NCI-H146 treated with DMSO at 0.1 percent for 48 hours (cell line): ENCODE results near the gene PXDN.
A peak's percentile ranks its signal among the peaks of the same experiment; 100 is the strongest.

Experiments used
- DNase-seq: peaks from one replicate; lab custom pipeline; 2025; ENCODE audit not compliant: unreplicated experiment; lab: John Stamatoyannopoulos, UW

PXDN gene

DNA sequence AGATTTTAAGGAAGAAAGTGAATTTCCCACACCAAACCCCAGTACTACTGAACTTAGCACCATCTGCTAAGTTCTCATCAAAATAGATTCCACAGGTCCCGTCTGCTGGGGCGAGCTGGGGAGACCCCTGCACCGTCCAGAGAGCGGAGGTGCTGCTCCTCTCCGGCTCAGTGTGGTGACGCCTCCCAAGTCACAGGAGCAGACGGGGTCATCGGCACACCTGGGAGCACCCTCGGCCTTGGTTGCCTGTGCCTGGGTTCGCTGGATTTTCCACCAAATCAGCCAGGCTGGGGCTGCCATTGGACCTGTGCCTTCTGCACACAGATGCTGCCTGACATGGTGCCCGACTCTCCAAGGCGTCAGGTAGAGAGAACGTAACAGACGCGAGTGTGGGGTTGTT, 141.3 kb downstream of the PXDN start:
- DNase-seq: no peak

DNA sequence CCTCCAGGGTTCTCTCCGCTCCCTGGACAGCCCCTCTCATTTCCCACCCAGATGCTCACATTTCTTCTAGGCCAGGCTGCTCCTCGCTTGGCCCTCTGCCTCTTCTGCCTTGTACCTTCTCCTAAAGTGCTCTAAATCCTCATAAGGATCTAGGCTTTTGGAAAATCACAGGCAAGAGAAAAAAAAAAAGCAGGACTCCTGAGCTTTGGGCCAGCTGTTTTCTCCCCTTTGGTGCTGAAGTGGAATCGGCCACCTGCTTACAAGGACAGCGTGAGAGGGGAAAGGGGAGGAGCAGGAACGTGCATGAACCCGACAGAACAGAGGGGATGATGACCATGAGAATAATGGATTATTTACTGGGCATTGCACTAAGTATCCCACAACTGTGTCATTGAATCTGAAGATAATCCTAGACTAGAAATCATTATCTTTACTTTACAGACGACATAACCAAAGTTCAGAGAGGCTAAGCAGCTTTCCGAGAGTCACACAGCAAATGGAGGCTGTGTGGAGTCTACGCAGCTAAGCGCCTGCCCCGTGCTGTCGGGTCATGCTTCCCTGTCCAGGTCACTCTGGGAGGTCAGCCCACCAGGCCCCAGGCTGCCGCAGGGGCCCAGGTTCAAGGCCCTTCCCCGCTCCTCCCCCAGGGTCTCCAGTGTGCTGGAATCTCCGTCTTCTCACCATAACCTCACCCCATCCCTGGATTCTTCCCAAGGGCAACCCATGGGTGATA, 141.9 kb downstream of the PXDN start:
- DNase-seq: no peak

DNA sequence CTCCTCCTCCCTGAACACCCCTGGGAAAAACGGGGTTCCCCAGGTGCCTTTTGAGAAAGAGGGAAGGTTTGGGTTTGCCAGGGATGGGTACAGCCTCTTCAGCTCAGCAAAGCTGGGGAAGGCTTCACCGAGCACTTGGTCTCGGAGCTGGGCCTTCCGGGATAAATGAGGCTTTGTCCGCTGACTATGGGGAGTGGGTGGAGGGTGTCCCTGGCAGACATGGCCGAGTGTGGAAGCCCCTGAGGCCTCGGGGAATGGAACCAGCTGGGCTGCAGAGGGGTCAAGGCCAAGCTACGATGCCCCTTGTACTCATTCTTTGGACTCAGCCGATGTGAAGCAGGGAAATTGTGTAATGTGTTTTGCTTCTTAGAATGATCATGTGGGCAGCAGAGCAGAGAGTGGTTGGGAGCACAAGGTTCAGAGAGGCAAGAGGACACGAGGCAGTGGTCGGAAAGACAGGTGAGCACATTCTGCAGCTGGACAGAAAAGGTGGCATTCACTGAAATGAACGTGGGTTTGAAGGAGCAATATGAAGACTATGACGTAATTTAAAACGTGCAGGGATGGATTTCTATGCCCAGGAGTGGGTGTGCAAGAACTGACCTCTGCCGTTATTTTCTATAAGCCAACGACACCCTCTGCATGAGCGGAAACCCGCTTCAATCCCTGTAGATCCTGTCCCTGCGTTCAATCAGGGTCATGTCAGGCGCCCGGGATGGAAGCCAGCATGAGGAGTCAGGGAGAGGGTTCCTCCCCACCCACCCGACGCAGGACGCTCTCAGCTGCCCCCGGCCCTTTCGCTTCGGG, 142.6 kb downstream of the PXDN start:
- no peak for DNase-seq

DNA sequence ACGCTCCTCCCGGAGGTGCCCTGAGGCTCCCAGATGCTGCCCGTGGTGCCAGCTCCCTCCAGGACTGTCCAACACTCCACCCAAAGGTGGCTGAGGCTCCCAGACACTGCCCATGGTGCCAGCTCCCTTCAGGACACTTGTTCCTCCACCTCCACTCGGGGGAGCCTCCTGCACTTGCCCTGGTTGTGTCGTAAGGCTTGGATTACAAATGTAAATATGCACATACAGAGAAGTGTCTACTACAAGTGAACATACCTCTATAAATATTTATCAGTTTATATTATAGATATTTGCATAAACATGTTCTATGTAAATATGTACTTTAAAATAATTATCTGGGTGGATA, 143.3 kb downstream of the PXDN start:
- DNase-seq: no peak

DNA sequence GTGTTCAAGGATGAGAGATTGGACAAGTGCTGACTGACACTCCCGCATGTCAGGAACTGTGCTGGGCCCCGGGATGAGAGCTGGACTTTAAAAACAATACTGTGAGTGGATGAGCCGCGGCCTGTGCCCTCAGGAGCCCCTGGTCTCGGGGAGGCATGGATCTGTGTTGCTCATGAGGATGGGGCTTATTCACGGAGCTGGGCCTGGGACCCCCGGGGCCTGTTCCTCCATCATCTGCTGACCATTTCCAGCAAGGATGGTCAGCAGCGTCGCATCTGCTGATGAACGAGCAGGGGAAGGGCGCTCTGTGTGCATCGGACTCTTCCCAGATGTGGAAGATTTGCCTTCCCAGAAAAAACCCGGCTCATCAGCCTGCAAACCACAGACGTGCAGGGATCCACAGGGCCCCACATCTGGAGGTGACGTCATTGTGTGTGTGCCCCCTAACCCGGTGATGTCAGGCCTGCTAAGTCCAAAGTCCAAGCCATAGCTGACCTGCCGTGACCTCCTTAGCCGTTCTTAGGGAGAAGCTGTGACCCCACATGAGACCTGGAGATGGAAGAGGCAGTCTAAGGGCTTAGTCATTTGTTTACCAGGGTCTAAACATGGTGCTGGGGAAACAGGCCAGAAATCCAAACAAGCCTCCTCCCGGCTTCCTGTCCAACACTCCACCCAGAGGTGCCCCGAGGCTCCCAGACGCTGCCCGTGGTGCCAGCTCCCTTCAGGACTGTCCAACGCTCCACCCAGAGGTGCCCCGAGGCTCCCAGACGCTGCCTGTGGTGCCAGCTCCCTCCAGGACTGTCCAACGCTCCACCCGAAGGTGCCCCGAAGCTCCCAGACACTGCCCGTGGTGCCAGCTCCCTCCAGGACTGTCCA, 143.9 kb downstream of the PXDN start:
- DNase-seq: no peak

DNA sequence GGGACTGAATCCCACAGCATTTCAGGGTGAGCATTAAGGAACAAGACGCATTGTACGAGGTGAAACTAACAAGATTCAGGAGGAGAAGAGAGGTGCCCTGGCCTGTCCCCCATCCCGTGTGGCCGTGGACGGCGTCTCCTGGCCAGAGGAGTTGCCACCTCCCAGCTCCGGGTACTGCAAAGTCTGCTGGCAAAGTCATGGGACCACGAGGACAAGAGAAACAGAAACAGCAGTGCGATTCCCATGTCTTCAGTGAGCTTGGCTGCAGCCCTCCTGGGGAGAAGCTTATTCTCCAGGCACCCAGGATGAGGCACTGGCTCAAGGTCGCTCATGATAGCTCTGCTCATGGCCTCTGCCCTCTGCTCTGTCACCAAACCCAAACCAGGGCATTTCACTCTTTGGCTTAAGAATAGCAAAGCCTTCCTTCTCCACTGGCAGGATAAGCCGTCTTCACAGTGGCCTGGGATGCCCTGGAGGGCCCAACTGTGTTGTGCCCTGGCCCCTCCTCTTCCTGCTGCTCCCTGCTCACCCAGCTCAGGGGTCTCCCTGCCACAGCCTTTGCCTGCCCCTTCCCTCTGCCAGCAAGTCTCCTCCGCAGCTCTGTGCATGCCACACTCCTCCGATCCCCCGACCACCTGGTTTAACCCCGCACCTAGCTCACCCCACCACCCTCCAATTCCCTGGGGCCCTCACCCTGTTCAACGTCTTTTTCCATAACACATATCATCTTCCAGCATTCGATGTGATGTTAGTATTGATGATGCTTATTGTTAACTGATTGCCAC, 144.8 kb downstream of the PXDN start:
- no peak for DNase-seq

DNA sequence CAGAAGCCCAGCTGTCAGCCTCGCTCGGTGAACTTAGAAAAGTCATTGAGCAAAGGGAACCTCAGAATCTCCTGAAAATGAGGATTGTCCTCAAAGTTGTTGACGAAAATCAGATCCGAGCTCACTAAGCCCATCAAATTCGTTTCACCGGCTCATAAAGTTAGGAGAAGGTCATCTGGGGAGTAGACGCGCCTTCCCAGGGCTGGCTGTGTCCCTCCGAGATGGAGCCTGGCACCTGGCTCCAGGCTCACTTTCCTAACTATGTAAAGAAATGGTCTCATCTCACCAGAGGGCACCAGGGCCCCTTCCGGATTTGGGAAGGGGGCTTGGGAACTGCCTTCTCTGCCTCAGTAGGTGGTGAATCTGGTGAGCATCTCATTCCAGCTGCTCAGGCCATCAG, 145.5 kb downstream of the PXDN start:
- DNase-seq: no peak

DNA sequence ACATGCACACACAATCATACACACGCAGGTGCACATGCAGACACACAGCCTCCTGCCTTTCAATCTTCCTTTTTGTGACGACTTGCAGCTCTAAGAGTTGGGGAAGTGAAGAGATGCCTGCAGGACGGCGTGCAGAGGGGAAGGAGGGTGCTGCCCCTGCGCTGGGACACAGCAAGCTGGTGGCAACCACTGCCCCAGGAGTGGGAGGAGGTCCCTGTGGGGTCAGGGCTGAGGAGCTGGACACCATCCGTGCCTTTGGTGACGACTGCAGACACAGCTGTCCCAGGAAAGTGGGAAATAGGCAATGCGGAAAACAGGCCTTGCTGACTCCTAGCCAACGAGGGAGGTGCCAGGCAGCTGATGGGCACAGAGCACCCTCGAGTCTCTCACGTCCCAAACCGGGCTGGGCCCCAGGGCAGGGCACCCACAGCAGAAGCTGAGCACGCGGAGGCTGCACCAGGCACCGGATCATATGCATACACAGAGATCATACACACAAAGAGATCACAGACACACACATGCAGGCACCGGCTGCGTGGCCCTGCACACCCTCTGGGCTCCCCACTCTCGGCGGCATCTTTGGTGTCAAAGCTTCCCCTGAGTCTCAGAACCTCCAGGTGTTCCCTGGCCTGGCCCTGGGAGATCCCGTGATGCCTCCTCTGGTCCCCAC, 146.1 kb downstream of the PXDN start:
- DNase-seq: no peak

DNA sequence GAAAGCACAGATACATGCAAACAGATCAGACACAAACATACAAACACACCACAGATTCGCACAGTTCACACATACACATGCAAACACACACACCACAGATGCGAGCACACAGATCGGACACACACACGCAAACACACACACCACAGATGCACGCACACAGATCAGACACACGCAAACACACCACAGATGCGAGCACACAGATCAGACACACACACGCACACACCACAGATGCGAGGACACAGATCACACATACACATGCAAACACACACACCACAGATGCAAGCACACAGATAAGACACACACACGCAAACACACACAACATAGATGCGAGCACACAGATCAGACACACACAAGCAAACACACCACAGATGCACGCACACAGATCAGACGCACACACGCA, 149.0 kb downstream of the PXDN start:
- no peak for DNase-seq

DNA sequence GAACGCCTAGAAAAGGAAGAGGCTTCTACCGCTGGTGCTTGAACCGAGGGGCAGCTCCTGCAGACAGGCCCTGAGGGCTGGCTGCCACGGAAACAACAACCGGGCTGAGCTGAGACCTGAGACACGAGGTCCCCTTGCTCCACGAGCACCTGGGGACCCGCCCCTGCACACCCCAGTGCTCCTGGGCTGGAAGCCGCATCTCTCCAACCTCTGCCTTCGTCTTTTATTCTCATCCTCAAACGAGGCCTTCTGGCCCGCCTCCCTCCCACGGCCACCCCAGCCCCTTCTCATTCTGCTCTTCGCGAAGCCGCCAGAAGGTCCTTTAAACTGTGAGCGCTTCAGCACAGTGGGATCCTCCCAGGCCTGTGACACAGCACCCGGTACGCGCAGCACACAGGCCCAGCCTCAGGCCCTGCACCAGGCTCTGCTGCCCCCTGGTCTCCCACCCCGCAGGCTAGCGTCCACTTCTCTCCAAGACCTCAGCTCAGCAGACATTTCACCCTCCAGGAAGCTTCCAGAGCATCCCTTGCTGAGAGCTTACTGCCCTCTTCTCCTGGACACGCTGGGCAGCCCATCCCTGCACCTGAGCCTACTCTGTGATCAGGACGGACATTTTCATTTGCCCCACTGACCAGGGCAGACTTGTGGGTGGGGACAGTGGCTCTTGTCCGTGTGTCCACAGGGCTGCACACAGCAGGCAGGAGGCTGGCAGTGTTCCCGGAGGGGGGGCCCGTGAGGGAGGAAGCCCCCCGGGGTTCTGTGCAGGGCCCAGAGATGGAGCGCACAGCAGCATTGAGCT, 149.7 kb downstream of the PXDN start:
- DNase-seq: no peak

DNA sequence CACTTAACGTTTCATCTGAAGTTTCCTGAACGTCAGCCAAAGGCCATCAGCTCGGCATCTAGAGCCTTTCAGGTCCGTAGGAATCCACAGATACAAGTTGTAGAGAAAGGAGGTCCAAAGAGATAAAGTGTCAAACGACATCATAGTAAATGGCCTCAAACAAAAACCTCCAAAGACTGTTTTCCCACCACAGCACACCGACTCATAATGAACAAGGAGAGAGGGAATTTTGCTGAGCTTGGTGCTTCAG, 150.3 kb downstream of the PXDN start:
- no peak for DNase-seq

DNA sequence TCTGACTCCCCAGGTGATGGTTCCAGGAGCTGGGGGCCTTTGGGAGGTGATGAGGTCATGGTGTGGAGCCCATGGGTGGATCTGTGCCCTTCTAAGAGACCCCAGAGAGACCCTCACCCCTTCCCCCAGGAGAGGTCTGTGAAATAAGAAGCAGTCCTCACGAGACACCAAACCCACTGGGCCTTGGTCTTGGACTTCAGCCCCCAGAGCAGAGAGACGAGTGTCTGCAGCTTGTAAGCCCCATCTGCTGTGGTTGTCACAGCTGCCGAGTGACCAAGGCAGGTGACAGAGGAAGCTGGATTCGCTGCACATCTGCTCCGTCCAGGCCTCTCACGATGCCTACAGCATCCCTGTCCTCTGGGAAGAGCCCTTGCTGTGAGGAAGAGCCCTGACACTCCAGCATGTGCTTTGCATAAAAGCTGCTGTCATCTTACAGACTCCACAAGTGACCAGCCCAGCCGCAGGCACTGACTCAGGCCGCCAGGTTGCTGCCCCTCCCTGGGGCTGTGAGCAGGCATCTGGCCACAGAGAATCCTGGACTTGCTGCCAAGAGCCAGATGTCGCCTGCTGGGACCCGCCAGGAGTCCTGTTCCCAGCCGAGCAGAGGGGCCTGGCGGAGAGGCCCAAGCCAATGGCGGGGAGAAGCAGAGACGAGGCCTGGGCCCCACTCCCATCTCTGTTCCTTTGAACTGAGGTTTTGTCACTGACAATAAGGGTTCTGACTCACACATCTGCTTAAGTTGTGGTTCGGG, 150.8 kb downstream of the PXDN start:
- peak; percentile 8 for DNase-seq

DNA sequence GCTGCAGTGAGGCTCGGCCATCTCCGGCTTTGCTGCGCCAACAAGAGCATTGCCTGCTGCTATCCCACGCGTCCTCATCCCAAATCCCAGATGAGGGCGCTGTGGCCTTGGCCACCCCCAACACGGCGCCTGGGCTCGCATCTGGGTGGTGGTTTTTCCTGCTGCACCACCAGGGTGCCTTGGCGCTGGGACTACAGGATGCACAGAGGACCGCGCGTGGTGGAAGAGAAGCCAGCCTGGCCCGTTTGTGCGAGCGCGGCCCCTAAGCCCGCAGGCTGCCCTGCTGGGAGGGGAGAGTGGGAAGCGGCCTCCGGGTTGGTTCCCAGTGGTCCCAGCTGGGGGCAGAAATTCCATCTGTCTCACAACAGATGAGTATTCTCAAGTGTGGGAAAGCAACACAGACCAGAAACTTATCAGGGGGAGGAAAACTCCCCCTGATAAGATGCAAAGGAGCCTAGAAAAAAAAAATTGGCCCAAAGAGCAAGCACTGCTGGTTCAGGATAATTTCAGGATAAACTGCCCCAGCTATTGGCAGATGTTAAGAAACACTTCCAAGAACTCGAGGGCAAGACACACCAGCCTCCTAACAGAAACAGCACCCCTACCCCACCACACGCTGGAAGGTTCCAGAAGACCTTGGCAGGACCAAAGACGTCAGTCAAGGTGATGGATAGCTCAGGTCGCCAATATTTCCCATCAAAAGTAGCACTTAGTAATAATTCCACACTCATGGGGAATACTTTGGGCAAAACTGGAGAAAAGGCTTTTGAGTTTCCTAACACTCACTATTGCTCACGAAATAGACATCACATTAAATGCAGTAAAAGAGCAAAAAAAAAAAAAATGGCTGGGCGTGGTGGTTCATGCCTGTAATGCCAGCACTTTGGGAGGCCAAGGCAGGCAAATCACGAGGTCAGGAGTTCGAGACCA, 152.1 kb downstream of the PXDN start:
- DNase-seq: no peak

DNA sequence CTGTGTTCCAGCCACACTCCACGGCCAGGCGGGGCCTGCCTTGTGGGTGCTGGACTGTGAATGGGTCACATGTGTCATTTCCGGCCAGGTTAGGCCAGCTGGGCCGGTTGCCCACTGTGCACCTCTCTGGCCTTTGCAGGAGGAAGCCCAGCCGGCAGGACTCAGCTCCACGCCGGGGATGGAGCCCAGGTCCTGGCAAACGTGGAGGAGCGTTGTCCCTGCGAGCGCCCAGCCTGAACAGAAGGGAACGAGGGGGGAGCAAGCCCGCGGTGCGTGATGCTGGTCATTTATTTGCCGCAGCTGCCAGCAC, 152.9 kb downstream of the PXDN start:
- DNase-seq: no peak

DNA sequence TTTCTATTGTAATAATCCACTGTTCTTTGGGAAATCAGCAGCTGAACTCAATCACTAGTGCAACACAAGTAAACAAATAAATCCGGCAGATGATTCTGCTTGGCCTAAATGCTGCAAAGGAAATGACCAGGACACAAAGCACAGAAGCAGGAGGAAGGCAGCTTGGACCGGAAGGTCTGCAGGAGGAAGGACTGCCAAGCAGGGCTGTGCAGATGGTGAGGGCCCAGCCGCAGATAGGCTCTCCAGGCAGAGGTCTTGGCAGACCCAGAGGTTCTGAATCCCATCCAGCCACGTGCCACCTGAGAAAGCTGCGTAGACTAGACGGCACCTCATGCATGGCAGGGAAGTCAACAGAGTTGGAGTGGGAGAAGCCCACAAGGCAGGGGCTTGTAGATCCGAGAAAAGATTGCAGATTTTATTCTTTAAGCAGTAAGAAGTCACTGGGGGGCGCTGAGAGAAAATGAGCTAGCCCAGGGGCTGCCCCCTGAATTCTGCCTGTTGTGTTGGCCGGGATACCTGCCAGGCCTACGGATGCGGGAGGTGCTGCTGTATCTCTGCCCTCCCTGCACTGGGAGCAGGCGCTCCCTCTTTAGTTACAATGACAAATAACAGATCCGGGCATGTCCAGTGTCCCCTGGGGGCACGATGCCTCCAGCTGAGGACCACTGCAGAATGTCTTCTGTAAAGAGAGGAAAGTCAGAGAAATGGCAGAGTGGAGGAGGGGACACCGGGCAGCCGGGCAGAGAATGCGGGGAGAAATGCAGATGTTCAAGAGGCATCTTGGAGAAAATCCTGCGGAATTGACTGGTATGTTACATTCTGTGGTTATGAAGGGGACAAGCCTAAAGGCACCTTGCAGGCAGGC, 153.5 kb downstream of the PXDN start:
- DNase-seq: no peak

DNA sequence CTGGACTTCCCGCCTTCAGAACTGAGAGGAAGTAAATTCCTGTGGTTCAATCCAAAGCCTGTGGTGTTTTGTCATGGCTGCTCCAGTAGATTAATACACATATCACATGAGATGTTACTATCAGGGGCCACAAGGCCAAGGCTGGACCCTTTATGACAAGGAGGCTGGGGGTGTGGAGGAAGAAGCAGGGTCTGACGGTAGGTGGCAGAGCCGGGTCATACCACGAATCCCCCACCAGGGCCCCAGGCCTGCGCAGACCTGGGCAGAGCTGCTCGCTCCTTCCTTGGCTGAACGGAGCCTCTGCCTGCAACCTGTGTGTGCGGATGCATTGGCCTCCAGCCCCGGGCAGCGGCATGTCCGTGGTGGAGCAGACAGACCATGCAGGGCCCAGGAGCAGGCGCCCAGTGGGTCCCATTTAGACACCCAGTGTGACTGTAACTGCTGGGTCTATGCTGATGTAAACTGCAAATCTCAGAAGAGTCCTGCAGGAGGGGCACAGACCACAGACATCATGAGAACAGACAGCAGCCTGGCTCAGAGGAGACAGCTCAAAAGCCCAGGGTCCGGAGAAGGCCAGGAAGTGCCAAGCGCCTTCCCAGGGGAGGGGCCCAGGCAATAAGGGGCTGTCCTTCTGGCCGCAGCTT, 155.2 kb downstream of the PXDN start:
- no peak for DNase-seq
